A549 (cell line): ENCODE data around the gene SRPK2. TPM values are rescaled to one million over a fixed set of nuclear protein-coding genes. Genes with fewer than 3 reads are reported as not detected.

Experiments used
- ATAC-seq, 2 experiments: fragments of 200-7000 bp in 1 of 2; fragments of >200 bp in 1 of 2; cut with Nextera tagmentation in 1 of 2; cut with Tn5 transposase in 1 of 2; 3 replicates each; pipeline versions ENCODE4 v1.8.0 to v1.9.1; 2018 to 2020; ENCODE audit warnings: mild to moderate bottlenecking in 1 of 2, moderate library complexity in 1 of 2
- CTCF ChIA-PET: fragments of 300-600 bp; sonication (Branson Sonifier 250); formaldehyde crosslinking; extraction: SDS; loops from one replicate; lab custom pipeline; 2021; ENCODE audit warnings: antibody characterized with exemption, inconsistent platforms; lab: Yijun Ruan, JAX
- POLR2A ChIA-PET: fragments of 350-600 bp; formaldehyde crosslinking; extraction: SDS; loops from one replicate; lab custom pipeline; 2021; ENCODE audit warnings: antibody characterized with exemption, inconsistent platforms; lab: Yijun Ruan, JAX
- DNase-seq, 2 experiments: peaks; one replicate each; pipeline versions ENCODE4 v3.0.0 to v3.0.0-alpha.2; 2011 to 2016; ENCODE audit warnings: low read depth in 1 of 2, low spot score in 1 of 2
- FAIRE-seq: peaks from 2 replicates; lab custom pipeline; 2011; peaks lifted over from hg19 to GRCh38; lab: Jason Lieb, UNC
- H3K27ac ChIP-seq, 2 experiments: fragments of >200 bp; sonication (Bioruptor Twin); formaldehyde crosslinking; 3 replicates each; pipeline ENCODE4 v1.5.1; 2016 to 2017
- H3K4me1 ChIP-seq: fragments of >200 bp; sonication (Bioruptor Twin); formaldehyde crosslinking; 3 replicates; pipeline ENCODE4 v1.6.1; 2016
- H3K4me2 ChIP-seq: fragments of >200 bp; sonication (Bioruptor Twin); formaldehyde crosslinking; 3 replicates; pipeline ENCODE4 v1.6.1; 2016
- H3K4me3 ChIP-seq: fragments of >200 bp; sonication (Bioruptor Twin); formaldehyde crosslinking; 3 replicates; pipeline ENCODE4 v1.5.1; 2016
- H3K9me3 ChIP-seq: fragments of >200 bp; sonication (Bioruptor Twin); formaldehyde crosslinking; 3 replicates; pipeline ENCODE4 v1.6.1; 2016
- CBX8 ChIP-seq: fragments of 200-600 bp; sonication (generic); IDR thresholded peaks from 2 replicates; pipeline ENCODE4 v1.6.1; 2016
- CEBPB ChIP-seq, 2 experiments: fragments of >200 bp in 1 of 2; sonication (Bioruptor Twin) in 1 of 2; formaldehyde crosslinking in 1 of 2; IDR thresholded peaks; 2 replicates each; pipeline ENCODE4 v1.6.1; 2012 to 2016
- CHD4 ChIP-seq: fragments of 200-600 bp; sonication (generic); IDR thresholded peaks from 2 replicates; pipeline ENCODE4 v1.6.1; 2016; ENCODE audit warnings: antibody characterized with exemption, mild to moderate bottlenecking, borderline replicate concordance
- EHF ChIP-seq: fragments of 250-450 bp; sonication (Bioruptor Pico); IDR thresholded peaks from 2 replicates; pipeline ENCODE4 v1.5.0; 2020; ENCODE audit warnings: mild to moderate bottlenecking
- EHMT2 ChIP-seq: fragments of 200-600 bp; sonication (generic); IDR thresholded peaks from 2 replicates; pipeline ENCODE4 v1.6.1; 2016; ENCODE audit warnings: antibody characterized with exemption, low read depth, mild to moderate bottlenecking, moderate library complexity
- EP300 ChIP-seq, 2 experiments: fragments of >200 bp; sonication (Bioruptor Twin); formaldehyde crosslinking; IDR thresholded peaks; 2 replicates in 1 of 2; 3 replicates in 1 of 2; pipeline ENCODE4 v1.6.1; 2016 to 2017
- FOSL2 ChIP-seq, 2 experiments: fragments of 450-650 bp in 1 of 2; fragments of >200 bp in 1 of 2; sonication (Bioruptor Twin) in 1 of 2; formaldehyde crosslinking; IDR thresholded peaks; 2 replicates each; pipeline versions ENCODE4 v1.5.0 to v1.6.1; 2016 to 2020; ENCODE audit warnings: mild to moderate bottlenecking in 1 of 2, moderate library complexity in 1 of 2
- HEYL ChIP-seq: fragments of 250-450 bp; sonication (Bioruptor Pico); IDR thresholded peaks from 2 replicates; pipeline ENCODE4 v1.8.0; 2021; ENCODE audit warnings: mild to moderate bottlenecking, moderate library complexity
- HOXA7 ChIP-seq: fragments of 250-450 bp; sonication (Bioruptor Pico); IDR thresholded peaks from 2 replicates; pipeline ENCODE4 v1.5.0; 2020; ENCODE audit warnings: mild to moderate bottlenecking, moderate library complexity
- HOXB5 ChIP-seq: fragments of 250-450 bp; sonication (Bioruptor Pico); IDR thresholded peaks from 2 replicates; pipeline ENCODE4 v1.5.0; 2020; ENCODE audit warnings: mild to moderate bottlenecking, moderate library complexity
- KDM5A ChIP-seq: fragments of 200-600 bp; sonication (generic); IDR thresholded peaks from 2 replicates; pipeline ENCODE4 v1.6.1; 2016; ENCODE audit warnings: antibody characterized with exemption, mild to moderate bottlenecking
- MAFK ChIP-seq: fragments of 450-650 bp; IDR thresholded peaks from 2 replicates; pipeline ENCODE4 v1.6.1; 2014; ENCODE audit not compliant: partially characterized antibody
- NFE2L2 ChIP-seq: fragments of 150-350 bp; conservative IDR thresholded peaks from 2 replicates; pipeline ENCODE4 v1.6.1; 2014; ENCODE audit warnings: low read length
- NPAS2 ChIP-seq: fragments of 250-450 bp; sonication (Bioruptor Pico); IDR thresholded peaks from 2 replicates; pipeline ENCODE4 v1.8.0; 2022; ENCODE audit warnings: mild to moderate bottlenecking, moderate library complexity, borderline replicate concordance
- PHF8 ChIP-seq: fragments of 200-600 bp; sonication (generic); IDR thresholded peaks from 2 replicates; pipeline ENCODE4 v1.6.1; 2016; ENCODE audit warnings: low read depth, mild to moderate bottlenecking, antibody characterized with exemption, moderate library complexity, borderline replicate concordance
- POLR2A ChIP-seq: IDR thresholded peaks from 2 replicates; pipeline ENCODE4 v1.6.1; 2012; ENCODE audit warnings: mild to moderate bottlenecking, low read length
- RAD21 ChIP-seq, 2 experiments: fragments of >200 bp in 1 of 2; sonication (Bioruptor Twin) in 1 of 2; formaldehyde crosslinking in 1 of 2; IDR thresholded peaks in 1 of 2; conservative IDR thresholded peaks in 1 of 2; 2 replicates in 1 of 2; 3 replicates in 1 of 2; pipeline ENCODE4 v1.6.1; 2012 to 2018; ENCODE audit warnings: inconsistent platforms in 1 of 2
- TFCP2L1 ChIP-seq: fragments of 250-450 bp; sonication (Bioruptor Pico); IDR thresholded peaks from 2 replicates; pipeline ENCODE4 v1.5.0; 2021; ENCODE audit warnings: mild to moderate bottlenecking
- TP53 ChIP-seq: fragments of 250-450 bp; sonication (Bioruptor Pico); IDR thresholded peaks from 2 replicates; pipeline ENCODE4 v1.5.0; 2021; ENCODE audit warnings: mild to moderate bottlenecking, moderate library complexity
- WGBS: methylation state at CpG from one replicate; pipeline ENCODE4 v1.1.6; 2017; ENCODE audit errors: missing lambda C conversion rate; 5-methylcytosine and 5-hydroxymethylcytosine counted together
- polyA plus RNA-seq, 4 experiments: library from polyadenylated mRNA; depleted of rRNA in 3 of 4; stranded (reverse); fragments of >200 nt; fragmentation: RNase III in 1 of 4; extraction: RNeasy Plus Mini Kit Qiagen cat#74134 plus additional on column Dnase treatment in 1 of 4; gene quantifications; 2 replicates in 3 of 4; 3 replicates in 1 of 4; pipeline ENCODE4 v1.2.3, GENCODE V29; 2011 to 2017
- TF ChIP-seq, protein P1 (sequence below): fragments of 250-450 bp; sonication (Bioruptor Pico); IDR thresholded peaks from 2 replicates; pipeline ENCODE4 v1.5.0; 2021; ENCODE audit warnings: mild to moderate bottlenecking, moderate library complexity, borderline replicate concordance
- TF ChIP-seq, protein P2 (sequence below): IDR thresholded peaks from 2 replicates; pipeline ENCODE4 v1.6.1; 2012
- TF ChIP-seq, protein P3 (sequence below): fragments of 450-650 bp; IDR thresholded peaks from 2 replicates; pipeline ENCODE4 v1.6.1; 2014; ENCODE audit warnings: antibody characterized with exemption
- TF ChIP-seq, protein P4 (sequence below): fragments of >200 bp; sonication (Bioruptor Twin); formaldehyde crosslinking; IDR thresholded peaks from 3 replicates; pipeline ENCODE4 v1.6.1; 2016
- TF ChIP-seq, protein P5 (sequence below): fragments of 250-450 bp; sonication (Bioruptor Pico); IDR thresholded peaks from 2 replicates; pipeline ENCODE4 v1.5.0; 2020; ENCODE audit warnings: low read depth, mild to moderate bottlenecking, moderate library complexity
- TF ChIP-seq, protein P6 (sequence below): IDR thresholded peaks from 2 replicates; pipeline ENCODE4 v1.6.1; 2012; ENCODE audit warnings: low read depth, borderline replicate concordance
- TF ChIP-seq, protein P7 (sequence below): IDR thresholded peaks from 2 replicates; pipeline ENCODE4 v1.6.1; 2012

The SRPK2 gene
- polyA plus RNA-seq, 2 of the 4 experiments (the other 2 are of a cell fraction): 23.0 to 30.9 TPM

DNA sequence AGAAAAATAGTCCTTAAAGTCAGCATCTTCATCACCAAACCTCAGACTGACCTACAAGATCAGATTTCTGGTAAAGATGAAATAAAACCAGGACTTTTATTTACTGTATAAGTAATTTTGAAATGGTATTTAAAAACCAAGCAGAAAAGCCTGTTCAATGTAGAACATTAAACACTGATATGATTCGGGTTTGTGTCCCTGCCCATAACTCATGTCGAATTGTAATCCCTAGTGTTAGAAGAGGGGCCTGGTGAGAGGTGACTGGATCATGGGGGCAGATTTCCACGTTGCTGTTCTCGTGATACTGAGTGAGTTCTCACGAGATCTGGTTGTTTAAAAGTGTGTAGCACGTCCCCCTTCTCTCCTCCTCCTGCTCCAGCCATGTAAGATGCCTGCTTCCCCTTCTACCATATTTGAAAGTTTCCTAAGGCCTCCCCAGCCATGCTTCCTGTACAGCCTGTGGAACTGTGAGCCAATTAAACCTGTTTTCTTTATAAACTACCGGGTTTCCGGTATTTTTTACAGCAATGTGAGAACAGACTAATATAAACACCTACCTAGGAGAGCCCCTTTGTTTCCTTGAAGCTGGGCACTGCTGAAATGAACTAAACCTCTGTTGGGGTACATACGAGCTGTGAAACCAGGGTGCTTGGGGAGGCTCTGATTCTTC, 254.6 kb downstream of the SRPK2 start:
- Histone ChIP-seq H3K4me2 (no peak overlapping the region), H3K4me3 (no peak overlapping the region), H3K4me1 (no peaks in the 10 kb centered on the region), H3K27ac (no peak overlapping the region), H3K9me3 (no peaks in the 10 kb centered on the region)
- CTCF ChIA-PET: no interaction called here
- no peak for FAIRE-seq
- POLR2A ChIA-PET: no interaction called here
- ATAC-seq: no peak
- WGBS: 90% methylated on average over 9 of the region's 9 CpGs
- no peak for DNase-seq
- TF ChIP-seq HOXA7 (CRISPR knock-in tag): no peak
- TF ChIP-seq, protein P1, sequence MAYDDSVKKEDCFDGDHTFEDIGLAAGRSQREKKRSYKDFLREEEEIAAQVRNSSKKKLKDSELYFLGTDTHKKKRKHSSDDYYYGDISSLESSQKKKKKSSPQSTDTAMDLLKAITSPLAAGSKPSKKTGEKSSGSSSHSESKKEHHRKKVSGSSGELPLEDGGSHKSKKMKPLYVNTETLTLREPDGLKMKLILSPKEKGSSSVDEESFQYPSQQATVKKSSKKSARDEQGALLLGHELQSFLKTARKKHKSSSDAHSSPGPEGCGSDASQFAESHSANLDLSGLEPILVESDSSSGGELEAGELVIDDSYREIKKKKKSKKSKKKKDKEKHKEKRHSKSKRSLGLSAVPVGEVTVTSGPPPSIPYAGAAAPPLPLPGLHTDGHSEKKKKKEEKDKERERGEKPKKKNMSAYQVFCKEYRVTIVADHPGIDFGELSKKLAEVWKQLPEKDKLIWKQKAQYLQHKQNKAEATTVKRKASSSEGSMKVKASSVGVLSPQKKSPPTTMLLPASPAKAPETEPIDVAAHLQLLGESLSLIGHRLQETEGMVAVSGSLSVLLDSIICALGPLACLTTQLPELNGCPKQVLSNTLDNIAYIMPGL: no peak

DNA sequence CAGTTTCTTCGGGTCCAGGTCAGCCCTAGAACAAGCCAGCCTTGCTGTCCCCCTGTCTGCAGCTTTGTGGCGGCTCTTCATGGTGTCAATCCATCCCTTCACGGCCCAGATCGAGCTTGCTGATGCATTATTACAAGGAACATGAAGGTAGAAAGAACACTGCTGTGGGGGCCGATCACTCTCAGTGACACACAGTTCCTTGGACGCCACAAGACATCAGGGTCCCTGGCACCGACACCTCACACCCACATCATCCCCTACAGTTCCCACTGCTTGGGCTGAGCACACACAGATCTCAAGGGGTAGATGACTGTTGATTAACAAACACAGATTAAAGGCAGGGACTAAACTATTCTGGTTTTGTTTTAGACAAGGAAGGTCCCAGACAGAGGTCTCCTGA, 255.4 kb downstream of the SRPK2 start:
- ATAC-seq: no peak
- CTCF ChIA-PET: no interaction called here
- Histone ChIP-seq H3K4me3 (no peak overlapping the region), H3K9me3 (no peaks in the 10 kb centered on the region), H3K4me2 (no peak overlapping the region), H3K4me1 (no peaks in the 10 kb centered on the region), H3K27ac (no peak overlapping the region)
- no peak for TF ChIP-seq CHD4
- no peak for TF ChIP-seq KDM5A
- TF ChIP-seq, protein P2, sequence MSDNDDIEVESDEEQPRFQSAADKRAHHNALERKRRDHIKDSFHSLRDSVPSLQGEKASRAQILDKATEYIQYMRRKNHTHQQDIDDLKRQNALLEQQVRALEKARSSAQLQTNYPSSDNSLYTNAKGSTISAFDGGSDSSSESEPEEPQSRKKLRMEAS: no peak
- TF ChIP-seq EHF: no peak
- no peak for TF ChIP-seq NFE2L2
- no peak for TF ChIP-seq HOXA7 (CRISPR knock-in tag)
- TF ChIP-seq CEBPB (IDR thresholded peaks at IDR 0.05): no peak
- no peak for TF ChIP-seq TFCP2L1 (CRISPR knock-in tag)
- TF ChIP-seq EP300 (IDR thresholded peaks at IDR 0.05): no peak
- no peak for TF ChIP-seq CBX8
- TF ChIP-seq HEYL (CRISPR knock-in tag): no peak
- no peak for TF ChIP-seq HOXB5
- TF ChIP-seq, protein P3, sequence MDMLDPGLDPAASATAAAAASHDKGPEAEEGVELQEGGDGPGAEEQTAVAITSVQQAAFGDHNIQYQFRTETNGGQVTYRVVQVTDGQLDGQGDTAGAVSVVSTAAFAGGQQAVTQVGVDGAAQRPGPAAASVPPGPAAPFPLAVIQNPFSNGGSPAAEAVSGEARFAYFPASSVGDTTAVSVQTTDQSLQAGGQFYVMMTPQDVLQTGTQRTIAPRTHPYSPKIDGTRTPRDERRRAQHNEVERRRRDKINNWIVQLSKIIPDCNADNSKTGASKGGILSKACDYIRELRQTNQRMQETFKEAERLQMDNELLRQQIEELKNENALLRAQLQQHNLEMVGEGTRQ: no peak
- no peak for FAIRE-seq
- 96% methylated on average over 7 of the region's 7 CpGs for WGBS
- DNase-seq: no peak
- POLR2A ChIA-PET: no interaction called here

DNA sequence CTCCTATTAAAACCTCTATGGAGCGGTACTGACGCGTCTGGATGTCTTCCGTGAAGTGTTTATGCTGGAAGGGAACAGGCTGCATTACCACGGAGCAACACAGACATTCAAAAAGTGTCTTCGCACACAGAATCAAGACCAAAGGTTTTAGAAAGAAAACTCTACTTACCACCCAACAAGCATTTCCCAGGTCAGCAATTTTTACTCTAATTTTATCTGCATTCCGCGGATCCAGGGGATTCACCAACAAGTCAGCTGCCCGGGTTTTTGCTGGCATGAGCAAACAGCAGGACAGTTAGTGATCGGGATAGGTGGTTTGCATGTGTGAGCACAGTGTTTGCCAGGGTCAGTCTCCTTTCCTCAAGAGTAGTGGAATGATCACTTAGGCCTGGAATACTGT, 255.9 kb downstream of the SRPK2 start:
- no peaks in the 10 kb centered on the region for H3K9me3 ChIP-seq
- ChIA-PET CTCF (no interaction called here), POLR2A (no interaction called here)
- TF ChIP-seq TP53 (CRISPR knock-in tag) (no peak), MAFK (peak; percentile 54)
- DNase-seq (no peak), ATAC-seq (no peak), FAIRE-seq (no peak)
- H3K4me1 ChIP-seq: no peaks in the 10 kb centered on the region
- no peak overlapping the region for H3K4me3 ChIP-seq
- 95% methylated on average over 10 of the region's 10 CpGs for WGBS
- H3K4me2 ChIP-seq: no peak overlapping the region
- no peak overlapping the region for H3K27ac ChIP-seq

DNA sequence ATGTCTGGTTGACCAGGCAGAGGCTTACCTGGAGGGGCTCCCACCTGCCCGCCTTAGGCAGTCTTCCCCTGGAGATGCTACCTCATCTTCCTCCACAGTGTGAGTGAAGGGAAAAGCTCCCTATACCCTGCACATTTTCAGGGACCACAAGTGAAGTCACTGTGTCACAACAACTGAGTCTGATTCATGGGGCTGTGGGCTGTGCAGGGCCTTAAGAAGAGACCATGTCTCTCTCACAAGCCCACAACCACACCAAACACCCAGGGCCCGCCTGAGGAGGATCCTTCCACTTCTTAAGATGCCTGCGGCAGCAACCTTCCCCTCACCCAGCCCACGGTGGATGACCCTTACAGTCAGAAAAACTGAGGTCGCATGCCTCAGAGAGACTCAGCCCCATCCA, 256.4 kb downstream of the SRPK2 start:
- Histone ChIP-seq H3K9me3 (no peaks in the 10 kb centered on the region), H3K27ac (no peak overlapping the region), H3K4me3 (no peak overlapping the region), H3K4me2 (no peak overlapping the region), H3K4me1 (no peaks in the 10 kb centered on the region)
- ATAC-seq (no peak), FAIRE-seq (no peak), DNase-seq (no peak)
- POLR2A ChIA-PET: no interaction called here
- 84% methylated on average over 3 of the region's 5 CpGs for WGBS
- CTCF ChIA-PET: no interaction called here
- TF ChIP-seq, protein P4, sequence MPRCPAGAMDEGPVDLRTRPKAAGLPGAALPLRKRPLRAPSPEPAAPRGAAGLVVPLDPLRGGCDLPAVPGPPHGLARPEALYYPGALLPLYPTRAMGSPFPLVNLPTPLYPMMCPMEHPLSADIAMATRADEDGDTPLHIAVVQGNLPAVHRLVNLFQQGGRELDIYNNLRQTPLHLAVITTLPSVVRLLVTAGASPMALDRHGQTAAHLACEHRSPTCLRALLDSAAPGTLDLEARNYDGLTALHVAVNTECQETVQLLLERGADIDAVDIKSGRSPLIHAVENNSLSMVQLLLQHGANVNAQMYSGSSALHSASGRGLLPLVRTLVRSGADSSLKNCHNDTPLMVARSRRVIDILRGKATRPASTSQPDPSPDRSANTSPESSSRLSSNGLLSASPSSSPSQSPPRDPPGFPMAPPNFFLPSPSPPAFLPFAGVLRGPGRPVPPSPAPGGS: no peak
- TF ChIP-seq, protein P5, sequence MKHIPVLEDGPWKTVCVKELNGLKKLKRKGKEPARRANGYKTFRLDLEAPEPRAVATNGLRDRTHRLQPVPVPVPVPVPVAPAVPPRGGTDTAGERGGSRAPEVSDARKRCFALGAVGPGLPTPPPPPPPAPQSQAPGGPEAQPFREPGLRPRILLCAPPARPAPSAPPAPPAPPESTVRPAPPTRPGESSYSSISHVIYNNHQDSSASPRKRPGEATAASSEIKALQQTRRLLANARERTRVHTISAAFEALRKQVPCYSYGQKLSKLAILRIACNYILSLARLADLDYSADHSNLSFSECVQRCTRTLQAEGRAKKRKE: no peak
- TF ChIP-seq, protein P6, sequence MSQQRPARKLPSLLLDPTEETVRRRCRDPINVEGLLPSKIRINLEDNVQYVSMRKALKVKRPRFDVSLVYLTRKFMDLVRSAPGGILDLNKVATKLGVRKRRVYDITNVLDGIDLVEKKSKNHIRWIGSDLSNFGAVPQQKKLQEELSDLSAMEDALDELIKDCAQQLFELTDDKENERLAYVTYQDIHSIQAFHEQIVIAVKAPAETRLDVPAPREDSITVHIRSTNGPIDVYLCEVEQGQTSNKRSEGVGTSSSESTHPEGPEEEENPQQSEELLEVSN: no peak
- TF ChIP-seq, protein P7, sequence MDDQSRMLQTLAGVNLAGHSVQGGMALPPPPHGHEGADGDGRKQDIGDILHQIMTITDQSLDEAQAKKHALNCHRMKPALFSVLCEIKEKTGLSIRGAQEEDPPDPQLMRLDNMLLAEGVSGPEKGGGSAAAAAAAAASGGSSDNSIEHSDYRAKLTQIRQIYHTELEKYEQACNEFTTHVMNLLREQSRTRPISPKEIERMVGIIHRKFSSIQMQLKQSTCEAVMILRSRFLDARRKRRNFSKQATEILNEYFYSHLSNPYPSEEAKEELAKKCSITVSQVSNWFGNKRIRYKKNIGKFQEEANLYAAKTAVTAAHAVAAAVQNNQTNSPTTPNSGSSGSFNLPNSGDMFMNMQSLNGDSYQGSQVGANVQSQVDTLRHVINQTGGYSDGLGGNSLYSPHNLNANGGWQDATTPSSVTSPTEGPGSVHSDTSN: no peak
- TF ChIP-seq TP53 (CRISPR knock-in tag) (no peak), PHF8 (no peak), RAD21 (conservative IDR thresholded peaks at IDR 0.05 in 1 of 2, IDR thresholded peaks at IDR 0.05 in 1 of 2) (no peak), POLR2A (no peak), EHMT2 (no peak), NPAS2 (CRISPR knock-in tag) (no peak), FOSL2 (IDR thresholded peaks at IDR 0.05) (no peak), FOSL2 (CRISPR knock-in tag; IDR thresholded peaks at IDR 0.05) (no peak)
